GM18951 (cell line): Measurements from ENCODE around the gene GXYLT2.

Source experiments
- POLR2A ChIP-seq: IDR thresholded peaks from 4 replicates; pipeline ENCODE4 v1.6.1; 2011; ENCODE audit warnings: mild to moderate bottlenecking; ENCODE audit not compliant: insufficient read length, insufficient read depth; ENCODE audit errors: extremely low read depth
- in situ Hi-C: fragments of 300-500 bp; cut with MboI; formaldehyde crosslinking; loops from one replicate; pipeline ENCODE4 v1.12.0; 2022; ENCODE audit warnings: low sequenced_read_pairs, mixed read lengths, inconsistent platforms; ENCODE audit not compliant: unreplicated experiment

GXYLT2 gene

DNA sequence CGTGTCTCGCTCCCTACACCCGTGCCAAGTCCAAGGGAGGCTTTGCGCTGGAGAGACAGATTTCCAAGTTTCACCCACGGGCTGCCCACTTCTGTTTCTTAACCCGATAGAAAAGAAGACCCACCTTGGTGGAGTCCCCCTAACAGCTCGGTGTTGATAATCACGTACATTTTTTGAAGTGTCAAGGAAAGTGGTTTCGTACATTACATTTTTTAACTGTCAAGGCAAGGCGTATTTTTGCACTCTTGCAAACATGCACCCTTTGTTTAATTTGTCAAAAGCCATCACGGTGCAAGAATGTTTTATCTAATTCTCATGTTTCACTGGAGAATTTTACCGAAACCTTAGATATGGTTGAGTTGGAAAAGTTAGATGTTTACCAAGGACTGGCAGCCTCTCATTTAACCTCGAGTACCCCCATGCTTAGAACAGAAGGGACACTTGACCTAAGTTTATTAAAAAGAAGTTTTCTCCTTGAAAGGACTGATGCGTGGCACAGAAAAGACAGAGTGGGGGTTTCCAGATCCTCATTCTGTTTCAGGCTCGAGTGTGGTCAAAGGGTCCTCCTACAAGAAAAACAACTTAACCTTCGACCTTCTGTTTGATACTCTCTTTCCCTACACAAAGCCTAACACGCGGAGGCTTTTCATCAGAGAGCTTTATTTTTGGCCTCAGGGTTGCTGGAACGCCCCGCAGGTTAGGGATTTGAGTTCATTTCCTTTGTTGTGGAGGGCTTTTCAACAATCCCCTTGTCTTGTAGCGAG lies 882 bp downstream of the GXYLT2 start:
- in situ Hi-C loops = no loop called here
- TF ChIP-seq POLR2A = no peak

DNA sequence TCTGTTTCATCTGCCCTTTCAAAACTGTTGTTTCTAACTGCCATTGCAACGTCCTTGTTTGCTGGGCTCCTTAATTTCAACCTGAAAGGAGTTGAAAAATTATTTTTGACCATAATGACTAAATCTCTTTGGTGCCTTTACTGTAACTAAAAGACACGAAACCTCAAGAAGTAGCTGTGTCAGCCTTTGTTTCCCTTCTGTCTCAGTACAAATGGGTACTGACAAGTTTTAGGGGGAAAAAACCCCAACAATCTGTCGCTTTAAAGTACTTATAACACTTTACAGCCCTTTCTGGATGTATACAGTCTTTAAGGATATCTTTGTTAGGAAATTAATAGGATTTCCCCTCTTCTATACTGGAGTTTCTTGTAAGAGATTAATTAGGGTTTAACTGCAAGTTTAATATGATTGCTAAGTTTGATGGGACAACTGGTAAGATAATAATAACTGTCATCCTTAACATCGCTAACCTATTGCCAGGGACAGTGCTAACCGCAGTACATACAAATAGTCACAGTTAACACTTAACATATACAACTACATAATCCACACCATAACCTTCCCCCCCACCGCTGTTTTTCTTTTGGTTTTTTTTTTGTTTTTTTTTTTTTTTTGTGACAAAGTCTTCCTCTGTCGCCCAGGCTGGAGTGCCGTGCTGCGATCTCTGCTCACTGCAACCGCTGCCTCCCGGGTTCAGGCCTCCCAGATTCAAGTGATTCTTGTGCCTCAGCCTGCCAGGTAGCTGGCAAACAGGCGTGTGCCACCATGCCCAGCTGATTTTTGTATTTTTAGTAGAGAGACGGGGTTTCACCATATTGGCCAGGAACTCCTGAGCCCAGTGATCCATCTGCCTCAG lies 1.7 kb downstream of the GXYLT2 start:
- no peak for TF ChIP-seq POLR2A
- in situ Hi-C loops = no loop called here

DNA sequence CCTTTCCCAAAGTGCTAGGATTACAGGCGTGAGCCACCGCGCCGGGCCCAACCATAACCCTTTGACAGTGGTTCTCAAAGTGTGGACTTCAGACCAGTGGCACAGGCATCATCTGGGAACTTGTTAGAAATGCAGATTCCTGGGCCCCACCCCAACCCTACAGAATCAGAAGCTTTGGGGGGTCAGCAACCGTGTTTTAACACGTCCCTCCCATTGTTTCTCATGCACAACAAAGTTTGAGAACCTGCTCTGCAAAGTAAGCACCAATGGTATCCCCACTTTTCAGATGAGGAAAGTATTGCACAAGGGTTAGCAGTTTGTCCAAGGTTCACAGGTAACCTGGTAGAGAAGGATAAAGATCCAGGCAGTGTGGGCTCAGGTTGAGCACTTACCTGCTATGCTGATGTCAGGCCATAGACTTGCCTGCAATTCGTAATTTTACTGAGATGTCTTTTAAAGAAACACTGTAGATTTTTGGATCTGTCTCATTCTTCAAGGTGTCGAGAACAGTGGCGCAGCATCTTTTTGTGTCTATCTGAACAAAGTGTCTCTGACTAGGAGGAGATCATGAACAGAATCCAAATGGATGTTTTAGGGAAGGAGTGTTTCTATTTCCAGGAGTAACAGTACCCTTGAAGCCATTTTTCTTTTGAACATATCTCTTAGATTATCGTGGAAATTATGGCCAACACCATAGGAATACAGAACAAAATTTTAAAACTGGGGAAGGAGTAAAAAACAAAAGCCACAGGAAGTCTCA lies 2.5 kb downstream of the GXYLT2 start:
- in situ Hi-C loops = no loop called here
- TF ChIP-seq POLR2A = no peak

DNA sequence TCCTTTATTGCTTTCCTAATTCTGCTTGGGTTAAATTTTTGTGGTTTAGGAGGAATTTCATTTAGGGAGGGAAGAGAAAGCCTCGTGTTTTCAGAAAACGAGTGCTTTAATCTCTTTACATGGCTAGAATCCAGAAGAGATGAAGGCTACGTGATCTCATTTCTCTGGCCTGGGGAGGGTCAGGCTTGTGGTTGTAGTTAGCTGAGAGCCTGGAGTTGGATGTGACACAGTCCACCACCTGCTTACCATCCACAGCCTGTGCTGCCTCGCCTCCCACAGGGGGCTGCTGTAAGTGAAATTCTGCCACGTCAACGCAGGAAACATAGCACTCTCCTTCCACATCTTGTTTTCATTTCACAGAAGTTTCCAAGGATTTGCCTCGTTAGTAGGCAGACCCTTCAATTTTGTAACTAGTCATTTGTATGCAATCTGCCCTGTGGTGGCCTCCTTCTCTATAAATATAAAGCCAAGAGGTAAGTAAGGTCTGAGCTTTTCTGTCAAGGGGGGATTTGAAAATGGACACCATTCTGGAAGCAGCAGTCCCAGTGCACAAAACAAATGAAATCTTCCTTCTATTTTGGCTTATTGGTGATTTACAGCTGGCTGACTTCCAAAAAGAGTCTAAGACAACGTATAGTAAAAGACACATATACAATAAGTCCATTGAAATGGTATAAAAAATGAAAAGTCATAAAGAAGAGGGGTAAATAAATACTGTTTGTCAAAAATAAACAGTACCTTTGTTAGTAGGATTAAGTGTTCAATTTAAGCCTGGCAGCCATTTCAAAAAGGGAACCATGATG lies 3.4 kb downstream of the GXYLT2 start:
- no peak for TF ChIP-seq POLR2A
- in situ Hi-C loops = no loop called here

DNA sequence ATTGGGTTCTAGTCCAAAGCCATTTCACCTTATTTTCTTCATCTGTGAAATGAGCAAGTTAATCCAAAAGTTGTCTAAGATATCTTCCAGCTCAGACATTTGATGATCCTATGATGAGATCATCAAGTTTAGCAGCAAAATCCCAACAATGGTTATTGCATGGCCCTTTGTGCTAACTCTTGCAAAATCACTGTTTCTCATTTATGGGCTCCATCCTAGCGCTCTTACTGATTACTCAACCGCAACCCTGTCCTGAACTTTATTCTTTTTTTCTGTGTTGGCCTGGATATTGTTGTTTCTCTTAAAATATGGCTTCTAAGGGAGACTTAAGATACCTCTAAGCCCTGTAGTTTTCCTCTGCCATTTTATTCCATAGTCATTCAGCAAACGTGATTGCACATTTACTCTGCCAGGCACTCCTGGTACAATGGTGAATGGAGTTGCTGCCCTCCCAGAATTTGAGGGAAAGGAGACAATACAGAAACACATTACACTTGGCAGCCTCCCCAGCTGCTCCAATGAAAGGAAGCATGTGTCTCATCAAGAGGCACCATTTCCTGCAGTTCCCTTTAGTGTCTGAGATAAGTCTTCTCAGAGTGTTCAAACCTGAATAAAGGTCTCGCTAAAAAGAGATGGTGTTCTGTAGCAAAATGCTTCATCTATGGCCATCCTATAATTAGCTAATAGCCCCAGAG lies 4.4 kb downstream of the GXYLT2 start:
- no peak for TF ChIP-seq POLR2A
- in situ Hi-C loops = no loop called here

DNA sequence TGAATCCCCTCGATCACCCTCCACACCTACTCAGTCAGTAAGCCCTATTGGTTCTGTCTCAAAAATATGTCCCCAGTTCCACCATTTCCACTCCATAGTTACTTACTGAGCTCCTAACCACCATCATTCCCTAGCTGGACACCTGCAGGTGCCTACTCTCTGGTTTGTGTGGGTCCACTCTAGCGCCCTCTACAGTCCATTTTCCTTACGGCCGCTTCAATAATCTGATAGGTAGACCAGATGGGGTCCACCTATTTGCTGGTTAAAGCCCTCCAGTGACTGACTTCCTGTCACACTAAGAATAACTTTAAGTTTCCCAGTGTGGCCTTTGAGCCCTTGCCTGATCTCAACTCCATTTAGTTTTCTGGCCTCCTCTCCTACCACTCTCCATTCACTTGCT lies 5.0 kb downstream of the GXYLT2 start:
- TF ChIP-seq POLR2A = no peak
- in situ Hi-C loops = no loop called here

DNA sequence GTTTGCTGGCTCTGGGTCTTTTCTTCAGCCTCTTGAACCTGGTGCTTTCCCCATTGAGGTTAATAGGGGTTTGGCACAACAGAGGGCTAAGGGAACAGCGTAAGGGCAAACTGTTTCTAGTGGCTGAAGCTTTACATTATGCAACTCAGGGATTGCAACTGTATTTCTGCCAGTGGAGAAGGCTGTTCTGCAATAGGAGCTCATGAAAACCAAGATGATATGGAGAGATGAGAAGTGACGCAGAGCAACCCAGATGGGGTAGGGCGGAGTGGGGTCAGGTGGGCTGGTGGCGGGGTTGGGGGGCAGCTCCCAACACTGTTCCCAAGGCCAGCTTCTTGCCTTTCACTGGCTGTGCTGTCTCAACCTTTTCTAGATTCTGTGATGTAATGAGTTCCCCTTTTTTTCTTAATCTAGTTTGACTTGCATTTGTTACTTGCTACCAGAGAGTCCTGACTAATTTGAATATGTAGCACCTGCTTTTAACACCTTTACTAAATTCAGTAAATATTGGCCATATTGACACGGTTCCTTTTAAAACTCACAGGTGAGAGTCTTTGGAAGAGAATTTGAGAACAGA lies 7.2 kb downstream of the GXYLT2 start:
- in situ Hi-C loops = no loop called here
- no peak for TF ChIP-seq POLR2A

DNA sequence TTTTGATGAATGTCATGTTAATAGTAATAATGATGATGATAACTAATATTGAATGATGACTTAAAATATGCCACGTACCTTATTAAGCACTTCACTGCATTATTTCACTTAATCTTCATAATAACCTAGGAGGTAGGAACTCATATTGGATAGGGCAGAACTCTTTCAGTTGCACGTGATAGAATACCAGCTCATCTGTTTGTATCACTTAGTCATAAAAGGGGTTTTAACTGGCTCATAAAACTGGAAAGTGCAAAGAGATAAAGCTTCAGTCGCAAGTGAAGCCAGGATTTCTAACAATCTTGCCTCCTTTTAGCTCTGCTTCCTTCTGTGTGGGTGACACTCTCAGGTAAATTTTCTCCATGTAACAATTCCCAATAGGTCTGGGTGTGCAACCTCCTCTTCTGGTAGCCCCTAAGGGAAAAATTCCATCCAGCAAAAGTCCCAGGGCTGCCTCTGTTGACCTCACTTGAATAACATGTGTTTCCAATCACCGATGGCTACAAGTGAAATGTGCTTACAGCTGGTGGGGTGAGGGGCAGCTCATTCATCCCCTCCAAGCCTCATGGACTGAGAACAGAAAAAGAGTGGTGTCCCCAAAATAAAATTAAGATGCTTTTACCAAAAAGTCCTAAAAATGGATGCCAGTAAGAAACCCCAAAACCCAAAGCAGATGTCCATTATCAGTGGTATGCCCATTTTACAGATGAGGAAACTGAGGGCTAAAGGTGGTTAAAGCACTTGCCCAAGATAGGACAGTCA lies 9.3 kb downstream of the GXYLT2 start:
- no peak for TF ChIP-seq POLR2A
- in situ Hi-C loops = no loop called here

DNA sequence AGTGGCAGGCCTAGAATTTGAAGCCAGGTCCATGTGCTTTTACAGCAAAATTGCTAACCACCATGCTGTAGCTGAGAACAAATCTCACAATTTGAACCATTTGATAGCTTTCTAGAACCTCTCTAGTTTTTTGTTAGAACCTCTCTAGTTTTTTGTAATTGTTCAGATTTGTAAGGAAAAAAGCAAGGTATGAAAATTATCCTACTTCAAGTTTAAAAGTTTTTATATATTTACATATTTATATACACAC lies 9.8 kb downstream of the GXYLT2 start:
- in situ Hi-C loops = no loop called here
- TF ChIP-seq POLR2A = no peak

DNA sequence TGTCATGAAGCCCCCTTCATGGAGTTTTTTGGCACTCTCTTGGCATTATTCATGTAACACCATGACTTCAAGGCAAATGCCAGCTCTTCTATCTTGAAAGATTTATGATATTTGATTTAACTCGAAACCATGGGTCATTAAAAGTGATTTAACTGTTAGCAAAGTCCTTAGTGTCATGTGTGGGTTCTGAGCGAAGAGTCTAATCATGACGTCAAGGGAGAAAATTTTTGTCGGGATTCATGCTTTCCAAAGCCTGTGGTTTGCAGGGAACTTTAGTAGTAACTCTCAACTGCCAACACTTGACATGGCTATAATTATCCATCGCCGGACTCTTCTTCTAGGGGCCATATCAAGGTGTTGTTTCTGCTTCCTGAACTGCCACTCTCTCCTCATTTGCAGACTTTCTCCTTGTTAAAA lies 11.5 kb downstream of the GXYLT2 start:
- in situ Hi-C loops = no loop called here
- TF ChIP-seq POLR2A = no peak

DNA sequence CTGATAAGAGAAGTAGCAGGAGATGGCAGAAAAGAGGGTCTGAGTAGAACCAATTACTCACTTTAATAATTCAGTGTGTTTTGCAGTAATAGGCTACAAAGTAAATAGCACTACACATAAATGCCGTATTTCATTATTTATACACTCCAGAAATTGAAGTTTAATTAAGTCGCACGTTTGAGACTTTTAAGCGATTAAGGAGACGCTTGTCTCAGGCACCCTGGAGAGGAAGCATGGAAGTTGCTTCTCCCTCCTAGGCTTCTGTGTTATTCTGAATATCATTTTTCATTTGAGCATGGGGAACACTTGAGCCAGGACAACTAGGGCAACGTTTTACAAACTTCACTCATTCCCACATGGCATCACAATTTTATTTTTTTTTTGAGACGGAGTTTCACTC lies 12.2 kb downstream of the GXYLT2 start:
- no peak for TF ChIP-seq POLR2A
- in situ Hi-C loops = no loop called here
